IPS DF 6.9 (cell line): Measurements from ENCODE around the gene METRNL.

Experiments
- DNase-seq: peaks from one replicate; pipeline ENCODE4 v3.0.0-alpha.2; 2013; ENCODE audit warnings: low read depth, low spot score
- H3K27ac ChIP-seq: one replicate; pipeline ENCODE4 v1.5.1; 2013; ENCODE audit warnings: low read length, control low read depth
- H3K27me3 ChIP-seq: 2 replicates; pipeline ENCODE4 v1.6.1; 2013; ENCODE audit warnings: mild to moderate bottlenecking, low read length; ENCODE audit not compliant: control insufficient read depth, insufficient read depth
- H3K36me3 ChIP-seq: 2 replicates; pipeline ENCODE4 v1.6.1; 2013; ENCODE audit warnings: low read length; ENCODE audit not compliant: control insufficient read depth, insufficient read depth
- H3K4me1 ChIP-seq: 2 replicates; pipeline ENCODE4 v1.6.1; 2013; ENCODE audit warnings: low read length; ENCODE audit not compliant: control insufficient read depth, insufficient read depth
- H3K4me3 ChIP-seq: 2 replicates; pipeline ENCODE4 v1.5.1; 2013; ENCODE audit warnings: mild to moderate bottlenecking, low read length
- H3K9me3 ChIP-seq: 2 replicates; pipeline ENCODE4 v1.6.1; 2013; ENCODE audit warnings: low read length, inconsistent platforms; ENCODE audit not compliant: control insufficient read depth, insufficient read depth
- WGBS: extraction: QIAGEN DNeasy Blood & Tissue Kit; methylation state at CpG from one replicate; pipeline ENCODE4 v1.1.7; 2013; ENCODE audit warnings: mixed read lengths, missing lambda C conversion rate; ENCODE audit not compliant: insufficient read length, insufficient coverage; 5-methylcytosine and 5-hydroxymethylcytosine counted together

METRNL gene

DNA sequence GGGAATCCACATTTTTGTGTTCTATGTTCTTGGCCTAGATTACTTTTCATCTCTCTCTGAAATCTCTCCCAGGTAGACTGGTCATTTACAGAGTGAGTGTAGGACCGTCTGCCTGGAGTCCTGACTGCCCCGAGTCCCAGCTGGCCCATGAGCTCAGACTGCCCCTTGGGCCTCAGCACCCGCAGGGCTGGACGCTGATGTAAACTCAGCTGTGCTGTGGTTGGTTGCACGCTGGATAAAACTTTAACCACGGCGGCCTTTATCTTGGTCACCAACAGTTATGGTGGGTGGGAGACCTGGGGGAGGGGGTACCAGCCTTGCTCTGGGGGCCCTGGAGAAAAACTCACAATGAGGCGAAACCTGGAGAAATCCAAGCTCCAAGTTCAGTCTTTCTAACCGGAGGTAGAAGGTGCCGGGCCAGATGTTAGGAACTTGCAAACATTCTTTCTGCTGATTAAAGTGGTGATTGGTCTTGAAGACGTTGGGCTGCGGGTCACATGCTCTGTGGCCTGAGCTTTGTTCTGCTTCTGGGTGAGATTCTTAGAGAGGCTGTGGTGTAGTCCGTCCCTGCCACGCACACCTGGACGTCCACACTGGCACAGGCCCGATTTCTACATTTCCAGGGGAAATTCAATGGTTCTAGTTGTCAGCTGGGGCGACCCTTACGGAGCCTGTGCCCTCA lies 6.9 kb downstream of the METRNL start:
- DNase-seq, result no peak
- Histone ChIP-seq H3K9me3 (no peaks in the 10 kb centered on the region), H3K4me1 (peaks cover 15% of the 10 kb centered on the region), H3K27me3 (no peaks in the 10 kb centered on the region; the same call in 1 of the 2 replicates), H3K27ac (no peak overlapping the region), H3K4me3 (no peak overlapping the region), H3K36me3 (no peaks in the 10 kb centered on the region; the same call in 1 of the 2 replicates)
- no CpG with 5 or more reads among the region's 18 CpGs for WGBS

GRCh38 chr17:83086907-83087787 lies 7.7 kb downstream of the METRNL start:
- no peaks in the 10 kb centered on the region for H3K9me3 ChIP-seq
- H3K4me1 ChIP-seq, result peaks cover 11% of the 10 kb centered on the region
- no peak overlapping the region for H3K27ac ChIP-seq
- no CpG with 5 or more reads among the region's 39 CpGs for WGBS
- H3K27me3 ChIP-seq, result no peaks in the 10 kb centered on the region
- H3K4me3 ChIP-seq, result no peak overlapping the region
- H3K36me3 ChIP-seq, result no peaks in the 10 kb centered on the region; the same call in 1 of the 2 replicates
- DNase-seq, result no peak

DNA sequence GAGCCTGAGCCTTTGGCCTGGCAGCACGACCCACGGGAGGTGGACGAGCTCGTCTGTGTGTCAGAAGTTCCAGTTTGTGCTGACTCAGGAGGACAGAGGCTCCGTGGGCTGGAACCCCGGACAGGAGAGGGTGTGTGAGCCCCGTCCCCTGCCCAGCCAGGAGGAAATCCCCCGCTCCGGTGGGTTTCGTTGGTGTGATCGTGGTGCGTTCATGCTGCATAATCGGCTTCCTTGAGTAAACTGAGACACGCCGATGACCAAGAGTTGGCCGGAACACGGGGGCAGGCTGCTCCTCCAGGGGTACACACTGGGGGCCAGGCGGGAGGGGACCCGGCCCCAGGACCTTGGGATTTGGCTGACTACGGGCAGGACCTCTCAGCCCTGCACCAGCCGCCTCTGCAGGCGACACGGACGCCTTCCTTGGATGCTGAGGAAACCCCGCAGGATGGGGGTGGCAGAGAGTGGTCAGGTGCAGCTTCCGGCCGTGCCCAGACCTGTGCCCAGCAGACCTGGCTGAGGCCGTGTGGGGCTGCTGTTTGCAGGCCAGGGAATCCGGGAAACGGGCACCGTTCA lies 8.5 kb downstream of the METRNL start:
- Histone ChIP-seq H3K4me3 (no peak overlapping the region), H3K27me3 (no peaks in the 10 kb centered on the region), H3K4me1 (peaks cover 11% of the 10 kb centered on the region), H3K36me3 (no peaks in the 10 kb centered on the region; the same call in 1 of the 2 replicates), H3K27ac (no peak overlapping the region), H3K9me3 (no peaks in the 10 kb centered on the region)
- no peak for DNase-seq
- WGBS, result no CpG with 5 or more reads among the region's 31 CpGs

DNA sequence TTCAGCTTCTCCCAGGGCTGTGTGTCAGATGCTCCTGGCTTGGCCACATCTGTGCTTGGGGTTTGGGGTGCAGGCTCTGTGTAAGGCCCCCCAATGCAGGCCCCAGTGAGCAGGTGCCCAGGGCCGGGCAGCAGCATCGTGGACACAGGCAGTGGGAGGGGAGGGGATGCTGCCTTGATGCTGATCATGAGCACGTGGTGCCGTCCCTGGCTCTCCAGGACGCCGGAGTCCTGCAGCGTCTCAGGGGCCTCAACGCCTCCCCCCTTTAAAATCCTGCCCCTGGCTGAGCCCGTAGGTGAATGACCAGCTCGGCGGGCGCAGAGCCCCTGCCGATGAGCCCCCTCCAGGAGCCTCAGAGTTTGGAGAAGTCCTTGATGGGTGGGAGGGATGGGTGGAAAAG lies 9.0 kb downstream of the METRNL start:
- peaks cover 6% of the 10 kb centered on the region for H3K4me1 ChIP-seq
- H3K27ac ChIP-seq, result no peak overlapping the region
- no peaks in the 10 kb centered on the region for H3K27me3 ChIP-seq
- no peak for DNase-seq
- no peaks in the 10 kb centered on the region for H3K9me3 ChIP-seq
- H3K4me3 ChIP-seq, result no peak overlapping the region
- no CpG with 5 or more reads among the region's 13 CpGs for WGBS
- no peaks in the 10 kb centered on the region; the same call in 1 of the 2 replicates for H3K36me3 ChIP-seq

- DNase-seq, result no peak
- peaks cover 4% of the 10 kb centered on the region for H3K4me1 ChIP-seq
- H3K36me3 ChIP-seq, result no peaks in the 10 kb centered on the region; the same call in 1 of the 2 replicates
- no peaks in the 10 kb centered on the region for H3K27me3 ChIP-seq
- H3K9me3 ChIP-seq, result no peaks in the 10 kb centered on the region
- WGBS, result no CpG with 5 or more reads among the region's 15 CpGs
- H3K4me3 ChIP-seq, result no peak overlapping the region
- H3K27ac ChIP-seq, result no peak overlapping the region
Measured at GRCh38 chr17:83088909-83089308, 9.5 kb downstream of the METRNL start.

- WGBS, result no CpG with 5 or more reads among the region's 47 CpGs
Measured at GRCh38 chr17:83089328-83090132, 10.1 kb downstream of the METRNL start.

DNA sequence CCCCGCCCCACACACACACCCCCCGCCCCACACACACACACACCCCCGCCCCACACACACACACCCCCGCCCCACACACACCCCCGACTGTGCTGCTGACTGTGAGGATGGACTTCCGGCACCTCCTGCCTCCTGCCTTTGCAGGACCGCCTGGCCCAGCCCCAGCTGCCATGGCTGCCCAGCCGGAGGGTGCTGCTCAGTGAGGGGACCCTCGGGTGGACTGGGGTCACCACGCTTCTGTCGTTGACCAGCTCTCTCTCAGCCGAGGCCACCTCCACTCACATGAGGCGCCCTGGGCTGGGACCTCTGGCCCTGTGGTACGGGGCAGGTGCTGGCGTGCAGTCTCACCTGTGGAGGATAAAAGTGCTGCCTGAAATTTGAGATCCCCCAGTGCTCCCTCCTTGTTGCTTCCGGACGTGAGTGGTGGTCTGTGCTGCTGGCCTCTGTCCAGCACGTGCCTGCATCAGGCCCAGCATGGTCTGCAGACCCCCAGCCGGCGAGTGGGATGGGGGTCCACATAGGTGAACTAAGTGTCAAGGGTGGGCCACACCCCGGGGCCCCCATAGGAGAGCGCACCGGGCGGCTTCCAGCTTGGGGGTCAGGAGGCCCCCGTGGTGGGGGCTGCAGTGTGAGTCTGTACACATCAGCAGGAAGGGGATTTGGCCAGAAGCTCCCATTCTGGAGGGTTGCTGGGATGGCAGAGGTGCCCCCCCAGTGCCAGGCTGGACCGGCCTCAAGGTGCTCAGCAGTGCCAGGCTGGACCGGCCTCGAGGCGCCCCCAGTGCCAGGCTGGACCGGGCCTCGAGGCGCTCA lies 11.2 kb downstream of the METRNL start:
- Histone ChIP-seq H3K9me3 (no peaks in the 10 kb centered on the region), H3K27me3 (no peaks in the 10 kb centered on the region), H3K36me3 (peaks cover 7% of the 10 kb centered on the region; the same call in 1 of the 2 replicates), H3K4me1 (no peaks in the 10 kb centered on the region; the same call in 1 of the 2 replicates), H3K27ac (no peak overlapping the region), H3K4me3 (no peak overlapping the region)
- no peak for DNase-seq
- WGBS, result no CpG with 5 or more reads among the region's 32 CpGs

More at GRCh38 chr17:83089328-83090132, 10.1 kb downstream of the METRNL start:
- Histone ChIP-seq H3K27ac (no peak overlapping the region), H3K36me3 (peaks cover 6% of the 10 kb centered on the region; the same call in 1 of the 2 replicates), H3K4me1 (peaks cover under 1% of the 10 kb centered on the region), H3K4me3 (no peak overlapping the region), H3K27me3 (no peaks in the 10 kb centered on the region), H3K9me3 (no peaks in the 10 kb centered on the region)
- no peak for DNase-seq

DNA sequence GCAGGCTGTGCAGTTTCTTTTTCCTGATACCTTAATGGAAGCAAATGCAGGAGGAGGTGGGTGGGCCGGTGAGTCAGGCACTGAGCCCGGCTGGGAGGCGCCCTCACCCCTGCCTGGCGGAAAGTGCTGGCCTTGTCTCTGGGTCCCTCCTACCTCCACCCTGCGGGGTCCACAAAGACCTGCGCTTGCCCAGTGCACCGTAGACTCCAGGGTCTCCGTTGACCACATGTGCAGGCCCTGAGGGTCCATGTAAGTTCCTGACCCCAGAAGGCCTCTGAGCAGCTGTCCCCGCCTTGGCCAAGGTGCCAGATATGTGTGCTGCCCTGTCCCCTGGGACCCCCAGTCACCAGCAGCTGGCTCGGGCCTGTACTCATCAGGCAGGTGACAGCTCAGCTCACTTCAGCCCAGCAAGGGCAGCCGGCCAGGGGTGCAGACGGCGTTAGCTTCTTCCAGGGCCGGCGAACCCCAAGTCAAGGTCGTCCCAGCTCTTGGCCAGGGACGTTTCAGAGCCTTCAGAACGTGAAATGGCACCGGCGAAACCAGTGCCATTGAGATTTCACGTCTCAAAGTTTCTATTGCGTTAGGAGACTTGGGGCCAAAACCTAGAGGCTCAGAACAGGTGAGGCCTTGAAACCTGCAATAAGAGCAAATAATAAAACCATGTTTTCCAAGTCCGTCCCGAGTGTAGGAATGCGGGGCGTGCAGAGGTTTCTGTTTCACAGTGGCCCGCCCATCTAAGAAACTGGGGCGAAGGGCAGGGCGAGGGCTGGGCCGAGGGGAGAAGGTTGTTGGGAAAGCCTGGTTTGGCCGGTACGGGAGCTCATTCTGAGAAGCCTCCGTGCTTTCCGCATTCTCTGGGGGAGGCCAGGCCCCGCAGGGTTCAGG lies 12.1 kb downstream of the METRNL start:
- H3K36me3 ChIP-seq, result peaks cover 14% of the 10 kb centered on the region; the same call in 1 of the 2 replicates
- no peak overlapping the region for H3K4me3 ChIP-seq
- no peaks in the 10 kb centered on the region for H3K27me3 ChIP-seq
- DNase-seq, result no peak
- H3K9me3 ChIP-seq, result no peaks in the 10 kb centered on the region
- H3K27ac ChIP-seq, result no peak overlapping the region
- WGBS, result no CpG with 5 or more reads among the region's 35 CpGs
- no peaks in the 10 kb centered on the region; the same call in 1 of the 2 replicates for H3K4me1 ChIP-seq

GRCh38 chr17:83092186-83092585 lies 12.8 kb downstream of the METRNL start:
- Histone ChIP-seq H3K4me3 (no peak overlapping the region), H3K27ac (no peak overlapping the region), H3K9me3 (no peaks in the 10 kb centered on the region), H3K27me3 (no peaks in the 10 kb centered on the region), H3K36me3 (peaks cover 15% of the 10 kb centered on the region; the same call in 1 of the 2 replicates), H3K4me1 (no peaks in the 10 kb centered on the region; the same call in 1 of the 2 replicates)
- no CpG with 5 or more reads among the region's 26 CpGs for WGBS
- DNase-seq, result no peak
